ENCODE measurements around the gene HOXA4.

HOXA4 gene

GRCh38 chr7:27131390-27131819, 848 bp upstream of the HOXA4 start:
- DNase-seq, result no peak

- no peak for DNase-seq
Observed at GRCh38 chr7:27129729-27130539, 623 bp downstream of the HOXA4 start.

- no peak for DNase-seq
Observed at GRCh38 chr7:27128776-27129728, 1.5 kb downstream of the HOXA4 start.

GRCh38 chr7:27128034-27128433, 2.5 kb downstream of the HOXA4 start:
- DNase-seq, result no peak

- DNase-seq, result no peak
Observed at GRCh38 chr7:27126596-27127327, 3.8 kb downstream of the HOXA4 start.

- DNase-seq, result no peak
Observed at GRCh38 chr7:27125986-27126394, 4.6 kb downstream of the HOXA4 start.

GRCh38 chr7:27124902-27125689, 5.5 kb downstream of the HOXA4 start:
- DNase-seq, result no peak

- no peak for DNase-seq
Observed at GRCh38 chr7:27124096-27124901, 6.3 kb downstream of the HOXA4 start.

- DNase-seq, result no peak
Observed at GRCh38 chr7:27123477-27124053, 7.0 kb downstream of the HOXA4 start.

GRCh38 chr7:27123007-27123476, 7.5 kb downstream of the HOXA4 start:
- DNase-seq, result no peak

- no peak for DNase-seq
Observed at GRCh38 chr7:27122077-27122910, 8.3 kb downstream of the HOXA4 start.

GRCh38 chr7:27121684-27122076, 8.9 kb downstream of the HOXA4 start:
- DNase-seq, result no peak

- DNase-seq, result no peak
Observed at GRCh38 chr7:27119412-27119911, 11.1 kb downstream of the HOXA4 start.

GRCh38 chr7:27118580-27118979, 12.0 kb downstream of the HOXA4 start:
- no peak for DNase-seq

- no peak for DNase-seq
Observed at GRCh38 chr7:27117887-27118491, 12.6 kb downstream of the HOXA4 start.

- DNase-seq, result no peak
Observed at GRCh38 chr7:27116962-27117886, 13.3 kb downstream of the HOXA4 start.

GRCh38 chr7:27116031-27116961, 14.3 kb downstream of the HOXA4 start:
- no peak for DNase-seq

All from CD4-positive, alpha-beta T cell treated with Interleukin-4 for 4 hours (primary cell).